ENCODE results near the gene POLA1. TPM values are rescaled to one million over a fixed set of nuclear protein-coding genes. Genes with fewer than 3 reads are reported as not detected.

The POLA1 gene
- total RNA-seq, 2 experiments from 2014 or later: 48.4 to 52.1 TPM

- peak; percentile 26 for ATAC-seq
- H3K9me3 Mint-ChIP-seq (ENCODE audit: low read depth): no peaks in the 10 kb centered on the region
- H3K36me3 Mint-ChIP-seq (ENCODE audit: low read depth): peaks cover 37% of the 10 kb centered on the region
- peaks cover 10% of the 10 kb centered on the region for H3K4me1 Mint-ChIP-seq
- peak overlapping the region; percentile 44 for H3K27ac Mint-ChIP-seq
- no peaks in the 10 kb centered on the region for H3K27me3 Mint-ChIP-seq
- CTCF ChIA-PET: interaction anchor here (0.7 to 2.0 kb wide), 2 partner anchors 9 to 107 kb away, joined by 4 read pairs; no protein-coding TSS in a partner anchor
- no peak overlapping the region for H3K4me3 Mint-ChIP-seq
- DNase-seq: no peak
- POLR2A ChIA-PET: interaction anchor here (1.1 kb wide), 1 partner anchor 9 kb away, joined by 5 read pairs; the partner anchor contains the start of gene POLA1
- intact Hi-C loops (cut with DNase I, micrococcal nuclease): no loop called here
Observed at GRCh38 chrX:24702362-24703184, 8.9 kb downstream of the POLA1 start.

DNA sequence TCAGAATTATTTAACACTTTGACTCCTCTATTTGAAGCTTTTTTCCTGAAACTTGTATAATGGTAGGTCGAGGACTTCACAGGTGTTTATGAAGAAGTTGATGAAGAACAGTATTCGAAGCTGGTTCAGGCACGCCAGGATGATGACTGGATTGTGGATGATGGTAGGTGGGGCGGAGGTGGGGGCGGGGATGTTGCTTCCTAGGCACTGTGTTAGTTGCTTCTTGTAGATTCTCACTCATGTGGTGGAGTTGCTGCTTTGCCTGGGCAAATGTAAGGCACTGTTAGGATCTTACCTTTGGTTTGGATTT is 9.4 kb downstream of the POLA1 start:
- no peaks in the 10 kb centered on the region for H3K9me3 Mint-ChIP-seq (ENCODE audit: low read depth)
- H3K27ac Mint-ChIP-seq: peak overlapping the region; percentile 65
- ATAC-seq (peak; percentile 33), DNase-seq (peak; percentile 23)
- H3K4me1 Mint-ChIP-seq: peaks cover 10% of the 10 kb centered on the region
- H3K27me3 Mint-ChIP-seq: no peaks in the 10 kb centered on the region
- no peak overlapping the region for H3K4me3 Mint-ChIP-seq
- peaks cover 37% of the 10 kb centered on the region for H3K36me3 Mint-ChIP-seq (ENCODE audit: low read depth)
- intact Hi-C loops (cut with DNase I, micrococcal nuclease): no loop called here
- CTCF ChIA-PET: interaction anchor here (2.0 kb wide), 1 partner anchor 9 kb away, joined by 4 read pairs; no protein-coding TSS in a partner anchor
- POLR2A ChIA-PET: interaction anchor here (1.1 kb wide), 1 partner anchor 10 kb away, joined by 5 read pairs; the partner anchor contains the start of gene POLA1

- DNase-seq (no peak), ATAC-seq (no peak)
- intact Hi-C loops (cut with DNase I, micrococcal nuclease): no loop called here
- Mint-ChIP-seq H3K4me3 (no peak overlapping the region), H3K27me3 (no peaks in the 10 kb centered on the region), H3K27ac (no peak overlapping the region), H3K36me3 (ENCODE audit: low read depth) (peaks cover 48% of the 10 kb centered on the region), H3K4me1 (no peaks in the 10 kb centered on the region), H3K9me3 (ENCODE audit: low read depth) (no peaks in the 10 kb centered on the region)
- CTCF ChIA-PET: no interaction called here
- POLR2A ChIA-PET: no interaction called here
Observed at GRCh38 chrX:24718771-24719170, 25.1 kb downstream of the POLA1 start.

GRCh38 chrX:24720036-24720435 is 26.3 kb downstream of the POLA1 start:
- Mint-ChIP-seq H3K4me1 (no peaks in the 10 kb centered on the region), H3K36me3 (ENCODE audit: low read depth) (peaks cover 49% of the 10 kb centered on the region), H3K4me3 (no peak overlapping the region), H3K27me3 (no peaks in the 10 kb centered on the region), H3K9me3 (ENCODE audit: low read depth) (no peaks in the 10 kb centered on the region), H3K27ac (no peak overlapping the region)
- DNase-seq (no peak), ATAC-seq (no peak)
- intact Hi-C loops (cut with DNase I, micrococcal nuclease): no loop called here
- ChIA-PET CTCF (interaction anchor here (1.3 kb wide), 1 partner anchor 324 kb away, joined by 4 read pairs; no protein-coding TSS in a partner anchor), POLR2A (no interaction called here)

- no peak overlapping the region for H3K27ac Mint-ChIP-seq
- H3K9me3 Mint-ChIP-seq (ENCODE audit: low read depth): no peaks in the 10 kb centered on the region
- DNase-seq: no peak
- H3K4me1 Mint-ChIP-seq: no peaks in the 10 kb centered on the region
- H3K27me3 Mint-ChIP-seq: no peaks in the 10 kb centered on the region
- H3K4me3 Mint-ChIP-seq: no peak overlapping the region
- ChIA-PET CTCF (no interaction called here), POLR2A (interaction anchor here (0.7 kb wide), 1 partner anchor 10 kb away, joined by 4 read pairs; no protein-coding TSS in a partner anchor)
- peaks cover 38% of the 10 kb centered on the region for H3K36me3 Mint-ChIP-seq (ENCODE audit: low read depth)
- ATAC-seq: no peak
- intact Hi-C loops (cut with DNase I, micrococcal nuclease): no loop called here
Observed at GRCh38 chrX:24728530-24728929, 34.8 kb downstream of the POLA1 start.

DNA sequence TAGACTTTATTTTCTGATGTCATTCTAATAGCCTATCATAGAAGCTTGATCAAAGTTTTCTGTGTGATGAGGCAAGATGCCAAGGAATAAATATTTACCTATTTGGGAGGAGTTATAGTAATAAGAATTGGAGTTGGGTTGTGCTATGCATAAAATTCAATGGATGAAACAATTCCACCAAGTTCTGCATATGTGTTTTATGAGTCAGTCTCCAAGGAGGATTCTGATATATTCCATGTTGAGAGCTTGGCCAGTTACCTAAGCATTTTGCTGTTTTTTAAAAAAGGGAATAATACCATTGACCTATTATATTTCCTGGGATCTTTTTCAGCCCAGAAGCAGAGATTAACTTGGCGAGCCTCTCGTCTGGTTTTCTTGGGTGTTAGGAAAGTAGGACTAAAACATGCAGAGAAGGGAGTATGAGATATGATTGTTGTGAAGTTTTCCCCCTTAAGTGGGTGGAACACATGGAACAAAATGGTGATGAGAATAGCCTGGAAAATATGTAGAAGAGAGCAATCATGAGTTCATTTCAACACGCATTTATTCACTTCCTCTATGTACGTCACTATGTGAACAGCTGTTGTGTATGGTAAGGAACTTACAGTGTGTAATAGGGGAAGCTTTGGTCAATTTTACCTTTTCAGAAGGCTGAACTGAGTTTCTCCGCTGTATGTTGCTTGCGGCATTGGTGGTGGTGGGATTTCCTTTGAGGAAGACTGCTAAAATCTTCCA is 39.2 kb downstream of the POLA1 start:
- intact Hi-C loops (cut with DNase I, micrococcal nuclease): no loop called here
- POLR2A ChIA-PET: interaction anchor here (0.6 kb wide), 1 partner anchor 36 kb away, joined by 3 read pairs; no protein-coding TSS in a partner anchor
- no peaks in the 10 kb centered on the region for H3K4me1 Mint-ChIP-seq
- no peaks in the 10 kb centered on the region for H3K9me3 Mint-ChIP-seq (ENCODE audit: low read depth)
- no peak overlapping the region for H3K4me3 Mint-ChIP-seq
- no peaks in the 10 kb centered on the region for H3K27me3 Mint-ChIP-seq
- CTCF ChIA-PET: interaction anchor here (1.0 kb wide), 1 partner anchor 14 kb away, joined by 3 read pairs; no protein-coding TSS in a partner anchor
- ATAC-seq (no peak), DNase-seq (no peak)
- H3K36me3 Mint-ChIP-seq (ENCODE audit: low read depth): peaks cover 28% of the 10 kb centered on the region
- no peak overlapping the region for H3K27ac Mint-ChIP-seq

GRCh38 chrX:24741330-24741729 is 47.6 kb downstream of the POLA1 start:
- ATAC-seq (no peak), DNase-seq (no peak)
- intact Hi-C loops (cut with DNase I, micrococcal nuclease): no loop called here
- ChIA-PET CTCF (no interaction called here), POLR2A (no interaction called here)
- H3K9me3 Mint-ChIP-seq (ENCODE audit: low read depth): no peaks in the 10 kb centered on the region
- no peaks in the 10 kb centered on the region for H3K4me1 Mint-ChIP-seq
- no peaks in the 10 kb centered on the region for H3K27me3 Mint-ChIP-seq
- H3K36me3 Mint-ChIP-seq (ENCODE audit: low read depth): peaks cover 32% of the 10 kb centered on the region
- no peak overlapping the region for H3K27ac Mint-ChIP-seq
- H3K4me3 Mint-ChIP-seq: no peak overlapping the region

GRCh38 chrX:24748196-24748595 is 54.5 kb downstream of the POLA1 start:
- intact Hi-C loops (cut with DNase I, micrococcal nuclease): no loop called here
- ATAC-seq (no peak), DNase-seq (no peak)
- no peaks in the 10 kb centered on the region for H3K4me1 Mint-ChIP-seq
- no peaks in the 10 kb centered on the region for H3K27me3 Mint-ChIP-seq
- H3K9me3 Mint-ChIP-seq (ENCODE audit: low read depth): no peaks in the 10 kb centered on the region
- no peak overlapping the region for H3K4me3 Mint-ChIP-seq
- ChIA-PET CTCF (no interaction called here), POLR2A (no interaction called here)
- no peak overlapping the region for H3K27ac Mint-ChIP-seq
- peaks cover 19% of the 10 kb centered on the region for H3K36me3 Mint-ChIP-seq (ENCODE audit: low read depth)

- ChIA-PET CTCF (no interaction called here), POLR2A (no interaction called here)
- H3K9me3 Mint-ChIP-seq (ENCODE audit: low read depth): no peaks in the 10 kb centered on the region
- no peak overlapping the region for H3K4me3 Mint-ChIP-seq
- H3K27ac Mint-ChIP-seq: no peak overlapping the region
- peaks cover 43% of the 10 kb centered on the region for H3K36me3 Mint-ChIP-seq (ENCODE audit: low read depth)
- intact Hi-C loops (cut with DNase I, micrococcal nuclease): loop anchor here in 1 of 2 experiments (5.0 kb wide), 2 partner anchors 263 to 383 kb away; no protein-coding TSS in a partner anchor
- H3K27me3 Mint-ChIP-seq: no peaks in the 10 kb centered on the region
- ATAC-seq: no peak
- DNase-seq: no peak
- H3K4me1 Mint-ChIP-seq: peaks cover 4% of the 10 kb centered on the region
Observed at GRCh38 chrX:24759786-24760185, 66.1 kb downstream of the POLA1 start.

GRCh38 chrX:24760363-24761000 is 66.8 kb downstream of the POLA1 start:
- H3K4me1 Mint-ChIP-seq: peaks cover 4% of the 10 kb centered on the region
- CTCF ChIA-PET: no interaction called here
- POLR2A ChIA-PET: no interaction called here
- peak; percentile 16 for ATAC-seq
- no peak overlapping the region for H3K27ac Mint-ChIP-seq
- intact Hi-C loops (cut with DNase I, micrococcal nuclease): no loop called here
- no peaks in the 10 kb centered on the region for H3K9me3 Mint-ChIP-seq (ENCODE audit: low read depth)
- H3K4me3 Mint-ChIP-seq: no peak overlapping the region
- peaks cover 44% of the 10 kb centered on the region for H3K36me3 Mint-ChIP-seq (ENCODE audit: low read depth)
- DNase-seq: no peak
- H3K27me3 Mint-ChIP-seq: no peaks in the 10 kb centered on the region

DNA sequence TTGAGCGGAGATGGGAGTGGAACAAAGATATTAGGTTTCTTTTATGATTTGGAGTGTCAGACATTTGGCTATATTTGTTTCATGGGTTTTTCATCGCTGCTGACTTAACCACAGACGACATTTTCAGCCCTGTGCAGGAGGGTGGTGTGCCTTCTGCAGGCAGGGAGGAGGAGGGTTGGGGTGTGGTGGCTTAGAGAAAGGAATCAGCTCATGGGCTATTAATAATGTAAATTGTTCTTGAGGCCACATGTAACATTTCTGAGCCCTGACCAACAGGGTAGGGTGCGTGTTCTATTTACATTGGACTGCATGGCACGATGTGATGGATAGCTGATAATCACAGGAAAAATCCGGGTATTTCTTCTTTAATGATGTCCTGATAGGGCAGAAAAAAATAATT is 67.6 kb downstream of the POLA1 start:
- ChIA-PET CTCF (no interaction called here), POLR2A (interaction anchor here (0.6 kb wide), 1 partner anchor 19 kb away, joined by 3 read pairs; no protein-coding TSS in a partner anchor)
- Mint-ChIP-seq H3K27me3 (no peaks in the 10 kb centered on the region), H3K4me3 (no peak overlapping the region), H3K9me3 (ENCODE audit: low read depth) (no peaks in the 10 kb centered on the region), H3K4me1 (peaks cover 4% of the 10 kb centered on the region), H3K36me3 (ENCODE audit: low read depth) (peaks cover 50% of the 10 kb centered on the region), H3K27ac (no peak overlapping the region)
- ATAC-seq (no peak), DNase-seq (no peak)
- intact Hi-C loops (cut with DNase I, micrococcal nuclease): no loop called here
